ENCODE measurements around the gene KRTAP5-5. TPM values are rescaled to one million over a fixed set of nuclear protein-coding genes. Genes with fewer than 3 reads are reported as not detected.

Gene KRTAP5-5
- polyA plus RNA-seq, 1 donor from 2014 or later: not detected

DNA sequence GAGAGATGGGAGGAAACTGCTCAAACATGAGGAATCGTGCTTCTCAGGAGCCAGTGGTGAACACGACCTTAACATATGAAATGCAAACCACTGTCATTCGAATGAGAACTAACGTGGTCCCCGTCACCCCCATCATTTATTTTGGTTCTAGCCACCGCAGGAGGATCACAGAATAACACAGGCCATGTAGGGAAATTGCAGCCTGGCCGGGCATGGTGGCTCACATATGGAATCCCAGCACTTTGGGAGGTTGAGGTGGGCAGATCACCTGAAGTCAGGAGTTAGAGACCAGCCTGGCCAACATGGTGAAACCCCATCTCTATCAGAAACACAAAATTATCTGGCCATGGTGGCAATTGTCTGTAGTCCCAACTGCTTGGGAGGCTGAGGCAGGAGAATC is 27.1 kb downstream of the KRTAP5-5 start:
- Histone ChIP-seq H4K20me1 (ENCODE audit: insufficient read depth) (no peaks in the 10 kb centered on the region), H3K27me3 (ENCODE audit: insufficient read depth, low read depth, low read length) (no peaks in the 10 kb centered on the region), H3K9me3 (ENCODE audit: low read length) (no peaks in the 10 kb centered on the region), H3F3A (ENCODE audit: insufficient read depth, low read length, poor library complexity, severe bottlenecking) (no peaks in the 10 kb centered on the region), H3K9me2 (ENCODE audit: insufficient read depth, low read length) (no peaks in the 10 kb centered on the region), H3K36me3 (ENCODE audit: insufficient read depth, low read length) (no peaks in the 10 kb centered on the region), H3K9ac (ENCODE audit: low read length) (no peak overlapping the region), H3K79me2 (replicated peaks; ENCODE audit: insufficient read depth, low read length) (no peaks in the 10 kb centered on the region), H2AFZ (ENCODE audit: low read depth, low read length) (no peak overlapping the region), H3K27ac (ENCODE audit: low read length) (no peak overlapping the region), H3K4me3 (ENCODE audit: low read length) (no peak overlapping the region), H3K4me2 (ENCODE audit: low read length) (no peak overlapping the region)
- TF ChIP-seq EZH2 (IDR thresholded peaks at IDR 0.05; ENCODE audit: borderline replicate concordance, insufficient read depth, low read length, poor library complexity, severe bottlenecking) (no peak), MXI1 (conservative IDR thresholded peaks at IDR 0.05; ENCODE audit: poor library complexity, severe bottlenecking) (no peak), RAD21 (conservative IDR thresholded peaks at IDR 0.05) (no peak), SMC3 (conservative IDR thresholded peaks at IDR 0.05; ENCODE audit: poor library complexity) (no peak), TAF1 (IDR thresholded peaks at IDR 0.05; ENCODE audit: low read depth) (no peak), POLR2AphosphoS5 (IDR thresholded peaks at IDR 0.05) (no peak), EP300 (conservative IDR thresholded peaks at IDR 0.05; ENCODE audit: poor library complexity, severe bottlenecking) (no peak)
- TF ChIP-seq, protein P1, sequence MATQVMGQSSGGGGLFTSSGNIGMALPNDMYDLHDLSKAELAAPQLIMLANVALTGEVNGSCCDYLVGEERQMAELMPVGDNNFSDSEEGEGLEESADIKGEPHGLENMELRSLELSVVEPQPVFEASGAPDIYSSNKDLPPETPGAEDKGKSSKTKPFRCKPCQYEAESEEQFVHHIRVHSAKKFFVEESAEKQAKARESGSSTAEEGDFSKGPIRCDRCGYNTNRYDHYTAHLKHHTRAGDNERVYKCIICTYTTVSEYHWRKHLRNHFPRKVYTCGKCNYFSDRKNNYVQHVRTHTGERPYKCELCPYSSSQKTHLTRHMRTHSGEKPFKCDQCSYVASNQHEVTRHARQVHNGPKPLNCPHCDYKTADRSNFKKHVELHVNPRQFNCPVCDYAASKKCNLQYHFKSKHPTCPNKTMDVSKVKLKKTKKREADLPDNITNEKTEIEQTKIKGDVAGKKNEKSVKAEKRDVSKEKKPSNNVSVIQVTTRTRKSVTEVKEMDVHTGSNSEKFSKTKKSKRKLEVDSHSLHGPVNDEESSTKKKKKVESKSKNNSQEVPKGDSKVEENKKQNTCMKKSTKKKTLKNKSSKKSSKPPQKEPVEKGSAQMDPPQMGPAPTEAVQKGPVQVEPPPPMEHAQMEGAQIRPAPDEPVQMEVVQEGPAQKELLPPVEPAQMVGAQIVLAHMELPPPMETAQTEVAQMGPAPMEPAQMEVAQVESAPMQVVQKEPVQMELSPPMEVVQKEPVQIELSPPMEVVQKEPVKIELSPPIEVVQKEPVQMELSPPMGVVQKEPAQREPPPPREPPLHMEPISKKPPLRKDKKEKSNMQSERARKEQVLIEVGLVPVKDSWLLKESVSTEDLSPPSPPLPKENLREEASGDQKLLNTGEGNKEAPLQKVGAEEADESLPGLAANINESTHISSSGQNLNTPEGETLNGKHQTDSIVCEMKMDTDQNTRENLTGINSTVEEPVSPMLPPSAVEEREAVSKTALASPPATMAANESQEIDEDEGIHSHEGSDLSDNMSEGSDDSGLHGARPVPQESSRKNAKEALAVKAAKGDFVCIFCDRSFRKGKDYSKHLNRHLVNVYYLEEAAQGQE (IDR thresholded peaks at IDR 0.05; ENCODE audit: borderline replicate concordance): no peak
- TF ChIP-seq, protein P2, sequence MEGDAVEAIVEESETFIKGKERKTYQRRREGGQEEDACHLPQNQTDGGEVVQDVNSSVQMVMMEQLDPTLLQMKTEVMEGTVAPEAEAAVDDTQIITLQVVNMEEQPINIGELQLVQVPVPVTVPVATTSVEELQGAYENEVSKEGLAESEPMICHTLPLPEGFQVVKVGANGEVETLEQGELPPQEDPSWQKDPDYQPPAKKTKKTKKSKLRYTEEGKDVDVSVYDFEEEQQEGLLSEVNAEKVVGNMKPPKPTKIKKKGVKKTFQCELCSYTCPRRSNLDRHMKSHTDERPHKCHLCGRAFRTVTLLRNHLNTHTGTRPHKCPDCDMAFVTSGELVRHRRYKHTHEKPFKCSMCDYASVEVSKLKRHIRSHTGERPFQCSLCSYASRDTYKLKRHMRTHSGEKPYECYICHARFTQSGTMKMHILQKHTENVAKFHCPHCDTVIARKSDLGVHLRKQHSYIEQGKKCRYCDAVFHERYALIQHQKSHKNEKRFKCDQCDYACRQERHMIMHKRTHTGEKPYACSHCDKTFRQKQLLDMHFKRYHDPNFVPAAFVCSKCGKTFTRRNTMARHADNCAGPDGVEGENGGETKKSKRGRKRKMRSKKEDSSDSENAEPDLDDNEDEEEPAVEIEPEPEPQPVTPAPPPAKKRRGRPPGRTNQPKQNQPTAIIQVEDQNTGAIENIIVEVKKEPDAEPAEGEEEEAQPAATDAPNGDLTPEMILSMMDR (IDR thresholded peaks at IDR 0.05; ENCODE audit: poor library complexity, severe bottlenecking): no peak

DNA sequence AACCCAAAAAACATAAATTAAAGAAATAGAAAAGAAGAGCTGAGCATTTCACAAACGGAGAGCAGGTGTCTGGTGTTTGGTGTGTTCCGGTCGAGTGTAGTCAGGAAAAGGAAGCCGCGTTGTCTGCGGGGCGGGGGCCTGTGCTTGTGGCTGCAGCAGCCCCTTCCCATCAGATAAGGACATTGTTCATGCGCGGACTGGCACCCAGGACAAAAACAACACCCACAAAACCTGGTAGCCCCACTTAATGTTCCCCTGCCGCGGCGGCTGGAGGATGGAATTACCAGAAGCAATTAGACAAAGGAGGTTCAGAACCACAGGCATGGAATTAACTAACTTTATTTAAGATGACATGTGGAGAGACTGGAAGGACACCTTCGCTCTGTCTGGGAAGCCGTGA is 29.9 kb downstream of the KRTAP5-5 start:
- Histone ChIP-seq H3K4me2 (ENCODE audit: low read length) (no peak overlapping the region), H3K79me2 (replicated peaks; ENCODE audit: insufficient read depth, low read length) (no peaks in the 10 kb centered on the region), H3F3A (ENCODE audit: insufficient read depth, low read length, poor library complexity, severe bottlenecking) (no peaks in the 10 kb centered on the region), H3K27ac (ENCODE audit: low read length) (no peak overlapping the region), H3K36me3 (ENCODE audit: insufficient read depth, low read length) (no peaks in the 10 kb centered on the region), H4K20me1 (ENCODE audit: insufficient read depth) (no peaks in the 10 kb centered on the region), H3K4me3 (ENCODE audit: low read length) (no peak overlapping the region), H3K27me3 (ENCODE audit: insufficient read depth, low read depth, low read length) (no peaks in the 10 kb centered on the region), H3K9me3 (ENCODE audit: low read length) (no peaks in the 10 kb centered on the region), H3K9ac (ENCODE audit: low read length) (no peak overlapping the region), H2AFZ (ENCODE audit: low read depth, low read length) (no peak overlapping the region), H3K9me2 (ENCODE audit: insufficient read depth, low read length) (no peaks in the 10 kb centered on the region)
- no peak for TF ChIP-seq EZH2 (IDR thresholded peaks at IDR 0.05; ENCODE audit: borderline replicate concordance, insufficient read depth, low read length, poor library complexity, severe bottlenecking)
- no peak for TF ChIP-seq MXI1 (conservative IDR thresholded peaks at IDR 0.05; ENCODE audit: poor library complexity, severe bottlenecking)
- TF ChIP-seq, protein P1 (IDR thresholded peaks at IDR 0.05; ENCODE audit: borderline replicate concordance): no peak
- TF ChIP-seq POLR2AphosphoS5 (IDR thresholded peaks at IDR 0.05): no peak
- no peak for TF ChIP-seq SMC3 (conservative IDR thresholded peaks at IDR 0.05; ENCODE audit: poor library complexity)
- no peak for TF ChIP-seq RAD21 (conservative IDR thresholded peaks at IDR 0.05)
- TF ChIP-seq TAF1 (IDR thresholded peaks at IDR 0.05; ENCODE audit: low read depth): no peak
- no peak for TF ChIP-seq EP300 (conservative IDR thresholded peaks at IDR 0.05; ENCODE audit: poor library complexity, severe bottlenecking)
- TF ChIP-seq, protein P2 (IDR thresholded peaks at IDR 0.05; ENCODE audit: poor library complexity, severe bottlenecking): no peak
